WTC11 (cell line): Measurements from ENCODE around the gene MADCAM1. TPM values are rescaled to one million over a fixed set of nuclear protein-coding genes. Genes with fewer than 3 reads are reported as not detected.
A peak's percentile ranks its signal among the peaks of the same experiment; 100 is the strongest.

Experiments
- ATAC-seq: fragments of 200-7000 bp; cut with Tn5 transposase; 2 replicates; pipeline ENCODE4 v1.10.0; 2021; ENCODE audit warnings: mild to moderate bottlenecking, moderate library complexity
- CTCF ChIA-PET: fragments of 300-600 bp; sonication (Branson Sonifier 250); formaldehyde crosslinking; loops from one replicate; lab custom pipeline; 2021; ENCODE audit warnings: antibody characterized with exemption; lab: Charles Lee
- POLR2A ChIA-PET: fragments of 350-600 bp; sonication (Branson Sonifier 250); formaldehyde crosslinking; loops from one replicate; lab custom pipeline; 2021; ENCODE audit warnings: antibody characterized with exemption; lab: Charles Lee
- DNase-seq: peaks from one replicate; pipeline ENCODE4 v3.0.0; 2021; ENCODE audit warnings: low spot score
- H3K27ac Mint-ChIP-seq: 2 replicates; pipeline ENCODE4 v1.8.0; 2021; ENCODE audit warnings: mixed read lengths
- H3K27me3 Mint-ChIP-seq: 2 replicates; pipeline ENCODE4 v1.8.0; 2021; ENCODE audit warnings: low read depth, mild to moderate bottlenecking, moderate library complexity, mixed read lengths
- H3K36me3 Mint-ChIP-seq: 2 replicates; pipeline ENCODE4 v1.8.0; 2021; ENCODE audit warnings: mixed read lengths
- H3K4me1 Mint-ChIP-seq: 2 replicates; pipeline ENCODE4 v1.8.0; 2022; ENCODE audit warnings: mixed read lengths
- H3K4me3 Mint-ChIP-seq: 2 replicates; pipeline ENCODE4 v1.8.0; 2021; ENCODE audit warnings: mild to moderate bottlenecking, moderate library complexity, mixed read lengths
- H3K9me3 Mint-ChIP-seq: 2 replicates; pipeline ENCODE4 v1.8.0; 2021; ENCODE audit warnings: mixed read lengths
- ESRRA ChIP-seq: sonication (generic); formaldehyde crosslinking; IDR thresholded peaks from 2 replicates; pipeline ENCODE4 v1.8.1; 2022; ENCODE audit warnings: mild to moderate bottlenecking, missing genetic modification reagents, borderline replicate concordance
- FOXK1 ChIP-seq: sonication (generic); formaldehyde crosslinking; IDR thresholded peaks from 2 replicates; pipeline ENCODE4 v1.8.0; 2022; ENCODE audit warnings: mild to moderate bottlenecking, moderate library complexity, missing genetic modification reagents
- GABPB1 ChIP-seq: sonication (generic); formaldehyde crosslinking; IDR thresholded peaks from 2 replicates; pipeline ENCODE4 v1.8.1; 2023; ENCODE audit warnings: mild to moderate bottlenecking, missing genetic modification reagents
- HMGA2 ChIP-seq: fragments of 250-450 bp; sonication (Bioruptor Pico); IDR thresholded peaks from 2 replicates; pipeline ENCODE4 v1.4.0; 2021; ENCODE audit warnings: mild to moderate bottlenecking, moderate library complexity
- IRF2 ChIP-seq: sonication (generic); formaldehyde crosslinking; IDR thresholded peaks from 2 replicates; pipeline ENCODE4 v1.8.0; 2022; ENCODE audit warnings: low read depth, missing genetic modification reagents, borderline replicate concordance
- JAZF1 ChIP-seq: fragments of 250-450 bp; sonication (Bioruptor Pico); IDR thresholded peaks from 2 replicates; pipeline ENCODE4 v1.9.0; 2021; ENCODE audit warnings: moderate library complexity, mild to moderate bottlenecking, inconsistent platforms
- KAT7 ChIP-seq: sonication (generic); formaldehyde crosslinking; IDR thresholded peaks from 2 replicates; pipeline ENCODE4 v1.8.1; 2023; ENCODE audit warnings: missing genetic modification reagents, mild to moderate bottlenecking, borderline replicate concordance
- MXD4 ChIP-seq: fragments of 250-450 bp; sonication (Bioruptor Pico); IDR thresholded peaks from 2 replicates; pipeline ENCODE4 v1.8.0; 2021; ENCODE audit warnings: mild to moderate bottlenecking, moderate library complexity, borderline replicate concordance
- NR1H2 ChIP-seq: sonication (generic); formaldehyde crosslinking; IDR thresholded peaks from 2 replicates; pipeline ENCODE4 v1.9.0; 2021; ENCODE audit warnings: mild to moderate bottlenecking, moderate library complexity, missing genetic modification reagents
- TEAD1 ChIP-seq: sonication (generic); formaldehyde crosslinking; IDR thresholded peaks from 2 replicates; pipeline ENCODE4 v1.8.0; 2022; ENCODE audit warnings: mild to moderate bottlenecking, missing genetic modification reagents
- TP53 ChIP-seq: sonication (generic); formaldehyde crosslinking; IDR thresholded peaks from 2 replicates; pipeline ENCODE4 v1.8.1; 2023; ENCODE audit warnings: mild to moderate bottlenecking, missing genetic modification reagents
- ZNF138 ChIP-seq: sonication (generic); formaldehyde crosslinking; conservative IDR thresholded peaks from 2 replicates; pipeline ENCODE4 v1.8.1; 2022; ENCODE audit warnings: mild to moderate bottlenecking, moderate library complexity, missing genetic modification reagents
- ZNF219 ChIP-seq: sonication (generic); formaldehyde crosslinking; IDR thresholded peaks from 2 replicates; pipeline ENCODE4 v1.8.0; 2023; ENCODE audit warnings: missing genetic modification reagents, mild to moderate bottlenecking, borderline replicate concordance
- ZNF423 ChIP-seq: fragments of 250-450 bp; sonication (Bioruptor Pico); IDR thresholded peaks from 2 replicates; pipeline ENCODE4 v2.1.2; 2022; ENCODE audit warnings: mild to moderate bottlenecking, moderate library complexity
- total RNA-seq: library from RNA; stranded (reverse); gene quantifications from 3 replicates; pipeline ENCODE4 v1.2.3, GENCODE V29; 2021
- TF ChIP-seq, protein P1 (sequence below): sonication (generic); formaldehyde crosslinking; IDR thresholded peaks from 2 replicates; pipeline ENCODE4 v1.8.0; 2022; ENCODE audit warnings: mild to moderate bottlenecking, missing genetic modification reagents
- TF ChIP-seq, protein P2 (sequence below): sonication (generic); formaldehyde crosslinking; IDR thresholded peaks from 2 replicates; pipeline ENCODE4 v1.8.1; 2023; ENCODE audit warnings: mild to moderate bottlenecking, moderate library complexity, missing genetic modification reagents
- TF ChIP-seq, protein P3 (sequence below): sonication (generic); formaldehyde crosslinking; conservative IDR thresholded peaks from 2 replicates; pipeline ENCODE4 v1.8.1; 2023; ENCODE audit warnings: mild to moderate bottlenecking, low read depth, missing genetic modification reagents, moderate library complexity
- TF ChIP-seq, protein P4 (sequence below): sonication (generic); formaldehyde crosslinking; IDR thresholded peaks from 2 replicates; pipeline ENCODE4 v1.8.0; 2022; ENCODE audit warnings: mild to moderate bottlenecking, missing genetic modification reagents
- TF ChIP-seq, protein P5 (sequence below): sonication (generic); formaldehyde crosslinking; IDR thresholded peaks from 2 replicates; pipeline ENCODE4 v1.8.0; 2023; ENCODE audit warnings: missing genetic modification reagents
- TF ChIP-seq, protein P6 (sequence below): sonication (generic); formaldehyde crosslinking; IDR thresholded peaks from 2 replicates; pipeline ENCODE4 v1.8.1; 2022; ENCODE audit warnings: low read depth, missing genetic modification reagents, borderline replicate concordance
- TF ChIP-seq, protein P7 (sequence below): sonication (generic); formaldehyde crosslinking; conservative IDR thresholded peaks from 2 replicates; pipeline ENCODE4 v1.8.1; 2022; ENCODE audit warnings: mild to moderate bottlenecking, missing genetic modification reagents
- TF ChIP-seq, protein P8 (sequence below): sonication (generic); formaldehyde crosslinking; IDR thresholded peaks from 2 replicates; pipeline ENCODE4 v1.8.1; 2022; ENCODE audit warnings: mild to moderate bottlenecking, moderate library complexity, missing genetic modification reagents

MADCAM1 gene
- total RNA-seq, 1 experiment from 2014 or later = 4.7 TPM

DNA sequence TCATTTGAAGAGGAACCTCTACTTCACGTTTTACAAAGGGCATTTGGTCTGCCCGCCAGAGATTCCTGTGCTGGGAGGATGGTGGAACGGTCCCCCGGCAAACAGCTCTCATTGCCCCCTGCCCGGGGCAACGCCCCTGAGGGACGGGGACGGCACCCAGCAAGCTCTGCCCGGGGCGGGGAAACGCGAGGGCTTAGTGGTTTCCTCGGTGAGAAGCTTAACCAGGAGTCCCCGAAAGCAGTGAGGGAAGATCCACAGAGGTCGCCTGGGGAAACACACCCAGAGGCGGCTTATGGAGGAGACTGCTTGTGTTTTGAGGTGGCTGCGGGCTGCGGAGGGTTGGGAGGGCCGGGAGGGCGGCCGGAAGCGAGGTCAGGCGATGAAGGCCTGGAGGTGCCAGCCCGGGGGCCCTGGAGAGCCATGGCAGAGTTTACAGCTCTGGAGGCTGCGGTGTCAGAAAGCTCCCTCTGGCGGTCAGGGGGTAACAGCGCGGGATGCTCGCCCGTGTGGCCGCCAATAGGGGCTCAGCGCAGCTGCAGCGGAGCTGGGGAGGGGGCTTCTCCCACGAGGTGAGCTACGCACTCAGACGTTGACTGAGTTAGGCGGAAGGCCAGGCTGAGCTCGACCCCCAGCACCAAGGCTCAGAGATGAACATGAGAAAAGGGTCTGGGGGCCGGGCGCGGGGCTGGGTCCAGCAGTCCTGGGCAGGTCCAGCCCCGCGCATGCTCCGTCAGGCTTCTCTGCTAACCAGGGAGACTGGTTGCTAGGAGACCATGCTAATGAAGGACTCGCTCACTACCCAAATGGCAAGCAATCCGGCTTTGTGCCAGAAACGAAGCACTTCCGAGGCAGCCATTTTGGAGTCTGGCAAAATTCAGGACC, 10.4 kb downstream of the MADCAM1 start (continued):
- TF ChIP-seq IRF2 = no peak
- TF ChIP-seq KAT7 (CRISPR knock-in tag) = no peak
- TF ChIP-seq, protein P1, sequence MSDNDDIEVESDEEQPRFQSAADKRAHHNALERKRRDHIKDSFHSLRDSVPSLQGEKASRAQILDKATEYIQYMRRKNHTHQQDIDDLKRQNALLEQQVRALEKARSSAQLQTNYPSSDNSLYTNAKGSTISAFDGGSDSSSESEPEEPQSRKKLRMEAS (CRISPR knock-in tag) = peak; percentile 72; the same call in 1 of the 2 replicates
- no peak for TF ChIP-seq TP53
- TF ChIP-seq TEAD1 (CRISPR knock-in tag) = peak; percentile 42; the same call in 1 of the 2 replicates
- no peak for TF ChIP-seq GABPB1 (CRISPR knock-in tag)
- no peak for TF ChIP-seq NR1H2 (CRISPR knock-in tag)
- TF ChIP-seq, protein P2, sequence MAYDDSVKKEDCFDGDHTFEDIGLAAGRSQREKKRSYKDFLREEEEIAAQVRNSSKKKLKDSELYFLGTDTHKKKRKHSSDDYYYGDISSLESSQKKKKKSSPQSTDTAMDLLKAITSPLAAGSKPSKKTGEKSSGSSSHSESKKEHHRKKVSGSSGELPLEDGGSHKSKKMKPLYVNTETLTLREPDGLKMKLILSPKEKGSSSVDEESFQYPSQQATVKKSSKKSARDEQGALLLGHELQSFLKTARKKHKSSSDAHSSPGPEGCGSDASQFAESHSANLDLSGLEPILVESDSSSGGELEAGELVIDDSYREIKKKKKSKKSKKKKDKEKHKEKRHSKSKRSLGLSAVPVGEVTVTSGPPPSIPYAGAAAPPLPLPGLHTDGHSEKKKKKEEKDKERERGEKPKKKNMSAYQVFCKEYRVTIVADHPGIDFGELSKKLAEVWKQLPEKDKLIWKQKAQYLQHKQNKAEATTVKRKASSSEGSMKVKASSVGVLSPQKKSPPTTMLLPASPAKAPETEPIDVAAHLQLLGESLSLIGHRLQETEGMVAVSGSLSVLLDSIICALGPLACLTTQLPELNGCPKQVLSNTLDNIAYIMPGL (CRISPR knock-in tag) = peak; percentile 90
- TF ChIP-seq, protein P3, sequence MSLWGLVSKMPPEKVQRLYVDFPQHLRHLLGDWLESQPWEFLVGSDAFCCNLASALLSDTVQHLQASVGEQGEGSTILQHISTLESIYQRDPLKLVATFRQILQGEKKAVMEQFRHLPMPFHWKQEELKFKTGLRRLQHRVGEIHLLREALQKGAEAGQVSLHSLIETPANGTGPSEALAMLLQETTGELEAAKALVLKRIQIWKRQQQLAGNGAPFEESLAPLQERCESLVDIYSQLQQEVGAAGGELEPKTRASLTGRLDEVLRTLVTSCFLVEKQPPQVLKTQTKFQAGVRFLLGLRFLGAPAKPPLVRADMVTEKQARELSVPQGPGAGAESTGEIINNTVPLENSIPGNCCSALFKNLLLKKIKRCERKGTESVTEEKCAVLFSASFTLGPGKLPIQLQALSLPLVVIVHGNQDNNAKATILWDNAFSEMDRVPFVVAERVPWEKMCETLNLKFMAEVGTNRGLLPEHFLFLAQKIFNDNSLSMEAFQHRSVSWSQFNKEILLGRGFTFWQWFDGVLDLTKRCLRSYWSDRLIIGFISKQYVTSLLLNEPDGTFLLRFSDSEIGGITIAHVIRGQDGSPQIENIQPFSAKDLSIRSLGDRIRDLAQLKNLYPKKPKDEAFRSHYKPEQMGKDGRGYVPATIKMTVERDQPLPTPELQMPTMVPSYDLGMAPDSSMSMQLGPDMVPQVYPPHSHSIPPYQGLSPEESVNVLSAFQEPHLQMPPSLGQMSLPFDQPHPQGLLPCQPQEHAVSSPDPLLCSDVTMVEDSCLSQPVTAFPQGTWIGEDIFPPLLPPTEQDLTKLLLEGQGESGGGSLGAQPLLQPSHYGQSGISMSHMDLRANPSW (CRISPR knock-in tag) = no peak
- TF ChIP-seq ZNF423 = peak; percentile 34; the same call in 1 of the 2 replicates
- TF ChIP-seq MXD4 (CRISPR knock-in tag) = no peak
- TF ChIP-seq ESRRA = no peak
- TF ChIP-seq, protein P4, sequence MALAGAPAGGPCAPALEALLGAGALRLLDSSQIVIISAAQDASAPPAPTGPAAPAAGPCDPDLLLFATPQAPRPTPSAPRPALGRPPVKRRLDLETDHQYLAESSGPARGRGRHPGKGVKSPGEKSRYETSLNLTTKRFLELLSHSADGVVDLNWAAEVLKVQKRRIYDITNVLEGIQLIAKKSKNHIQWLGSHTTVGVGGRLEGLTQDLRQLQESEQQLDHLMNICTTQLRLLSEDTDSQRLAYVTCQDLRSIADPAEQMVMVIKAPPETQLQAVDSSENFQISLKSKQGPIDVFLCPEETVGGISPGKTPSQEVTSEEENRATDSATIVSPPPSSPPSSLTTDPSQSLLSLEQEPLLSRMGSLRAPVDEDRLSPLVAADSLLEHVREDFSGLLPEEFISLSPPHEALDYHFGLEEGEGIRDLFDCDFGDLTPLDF = no peak

DNA sequence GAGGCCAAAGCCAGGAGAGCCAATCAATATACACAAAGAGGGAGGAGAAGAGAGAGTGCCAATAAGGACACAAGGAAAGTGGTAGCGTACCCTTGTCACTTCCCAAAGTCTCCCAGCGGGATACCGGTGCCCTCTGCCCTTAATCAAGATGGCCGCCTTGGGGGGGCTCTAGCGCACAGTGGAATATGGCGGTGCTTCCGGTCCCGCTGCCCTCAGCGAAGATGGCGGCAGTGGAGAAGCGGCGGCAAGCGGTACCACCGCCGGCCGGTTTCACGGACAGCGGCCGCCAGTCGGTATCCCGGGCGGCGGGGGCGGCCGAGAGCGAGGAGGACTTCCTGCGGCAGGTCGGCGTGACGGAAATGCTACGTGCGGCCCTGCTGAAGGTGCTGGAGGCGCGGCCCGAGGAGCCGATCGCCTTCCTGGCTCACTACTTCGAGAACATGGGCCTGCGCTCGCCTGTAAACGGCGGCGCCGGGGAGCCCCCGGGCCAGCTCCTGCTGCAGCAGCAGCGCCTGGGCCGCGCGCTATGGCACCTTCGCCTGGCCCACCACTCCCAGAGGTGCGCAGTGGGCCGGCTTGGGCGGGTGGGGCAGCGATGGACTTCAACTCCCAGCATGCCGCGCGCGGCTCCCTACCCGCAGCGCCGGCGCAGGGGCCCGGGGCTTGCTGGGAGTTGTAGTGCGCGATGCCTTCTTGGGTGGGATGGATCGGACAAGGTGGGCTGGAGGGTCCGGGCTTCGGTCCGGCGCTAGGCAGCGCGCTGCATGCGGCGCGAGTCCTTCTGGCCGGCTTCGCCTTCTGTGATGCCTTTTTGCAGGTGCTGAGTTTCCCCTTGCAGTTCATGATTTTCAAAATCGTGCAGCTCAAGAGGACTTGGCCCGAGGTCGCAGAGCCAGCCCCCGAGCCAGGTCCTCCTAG, 11.3 kb downstream of the MADCAM1 start, which contains the start of gene TPGS1:
TPGS1 (plus strand) TSS at position 212 of the 918 bp plus-strand sequence; CDS start at position 222, 10 bp downstream.
- Mint-ChIP-seq H3K9me3 (peaks cover 8% of the 10 kb centered on the region; the same call in 1 of the 2 replicates), H3K27me3 (peaks cover 10% of the 10 kb centered on the region), H3K27ac (peak within 1 kb of the TSS; percentile 100), H3K36me3 (peaks cover 13% of the 10 kb centered on the region), H3K4me1 (peaks cover 18% of the 10 kb centered on the region), H3K4me3 (peak within 1 kb of the TSS; percentile 93)
- ChIA-PET POLR2A (interaction anchor here (1.0 to 1.3 kb wide), 5 partner anchors 13 to 159 kb away, joined by 3 to 8 read pairs (median 3); partner anchors contain the start of gene CDC34), CTCF (interaction anchor here (0.7 to 2.3 kb wide), 29 partner anchors 8 to 233 kb away, joined by 3 to 57 read pairs (median 7); partner anchors contain the start of genes CDC34, MADCAM1 and SHC2)
- ATAC-seq = peak; percentile 45
- peak; percentile 93 for DNase-seq
- TF ChIP-seq, protein P5, sequence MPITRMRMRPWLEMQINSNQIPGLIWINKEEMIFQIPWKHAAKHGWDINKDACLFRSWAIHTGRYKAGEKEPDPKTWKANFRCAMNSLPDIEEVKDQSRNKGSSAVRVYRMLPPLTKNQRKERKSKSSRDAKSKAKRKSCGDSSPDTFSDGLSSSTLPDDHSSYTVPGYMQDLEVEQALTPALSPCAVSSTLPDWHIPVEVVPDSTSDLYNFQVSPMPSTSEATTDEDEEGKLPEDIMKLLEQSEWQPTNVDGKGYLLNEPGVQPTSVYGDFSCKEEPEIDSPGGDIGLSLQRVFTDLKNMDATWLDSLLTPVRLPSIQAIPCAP (CRISPR knock-in tag) = 0 out of 2 replicates have a peak, but pooled peaks have one; percentile 41
- TF ChIP-seq HMGA2 (CRISPR knock-in tag) = no peak
- TF ChIP-seq, protein P6, sequence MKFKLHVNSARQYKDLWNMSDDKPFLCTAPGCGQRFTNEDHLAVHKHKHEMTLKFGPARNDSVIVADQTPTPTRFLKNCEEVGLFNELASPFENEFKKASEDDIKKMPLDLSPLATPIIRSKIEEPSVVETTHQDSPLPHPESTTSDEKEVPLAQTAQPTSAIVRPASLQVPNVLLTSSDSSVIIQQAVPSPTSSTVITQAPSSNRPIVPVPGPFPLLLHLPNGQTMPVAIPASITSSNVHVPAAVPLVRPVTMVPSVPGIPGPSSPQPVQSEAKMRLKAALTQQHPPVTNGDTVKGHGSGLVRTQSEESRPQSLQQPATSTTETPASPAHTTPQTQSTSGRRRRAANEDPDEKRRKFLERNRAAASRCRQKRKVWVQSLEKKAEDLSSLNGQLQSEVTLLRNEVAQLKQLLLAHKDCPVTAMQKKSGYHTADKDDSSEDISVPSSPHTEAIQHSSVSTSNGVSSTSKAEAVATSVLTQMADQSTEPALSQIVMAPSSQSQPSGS (CRISPR knock-in tag) = no peak
- TF ChIP-seq, protein P1 (CRISPR knock-in tag) = no peak
- TF ChIP-seq ZNF138 (CRISPR knock-in tag) = no peak
- peak; percentile 80; the same call in 1 of the 2 replicates for TF ChIP-seq GABPB1 (CRISPR knock-in tag)
- no peak for TF ChIP-seq JAZF1 (CRISPR knock-in tag)
- TF ChIP-seq, protein P7, sequence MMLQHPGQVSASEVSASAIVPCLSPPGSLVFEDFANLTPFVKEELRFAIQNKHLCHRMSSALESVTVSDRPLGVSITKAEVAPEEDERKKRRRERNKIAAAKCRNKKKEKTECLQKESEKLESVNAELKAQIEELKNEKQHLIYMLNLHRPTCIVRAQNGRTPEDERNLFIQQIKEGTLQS = no peak
- TF ChIP-seq FOXK1 (CRISPR knock-in tag) = peak; percentile 37; the same call in 1 of the 2 replicates
- TF ChIP-seq, protein P8, sequence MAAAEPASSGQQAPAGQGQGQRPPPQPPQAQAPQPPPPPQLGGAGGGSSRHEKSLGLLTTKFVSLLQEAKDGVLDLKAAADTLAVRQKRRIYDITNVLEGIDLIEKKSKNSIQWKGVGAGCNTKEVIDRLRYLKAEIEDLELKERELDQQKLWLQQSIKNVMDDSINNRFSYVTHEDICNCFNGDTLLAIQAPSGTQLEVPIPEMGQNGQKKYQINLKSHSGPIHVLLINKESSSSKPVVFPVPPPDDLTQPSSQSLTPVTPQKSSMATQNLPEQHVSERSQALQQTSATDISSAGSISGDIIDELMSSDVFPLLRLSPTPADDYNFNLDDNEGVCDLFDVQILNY (CRISPR knock-in tag) = no peak
- TF ChIP-seq ZNF219 (CRISPR knock-in tag) = no peak
